RWPE1 (cell line): ENCODE measurements around the gene KLHDC3.

ENCODE experiments used
- CTCF ChIA-PET: fragments of 350-600 bp; sonication (Branson Sonifier 250); formaldehyde crosslinking; extraction: SDS; loops from one replicate; lab custom pipeline; 2021; lab: Yijun Ruan, JAX
- POLR2A ChIA-PET: fragments of 400-600 bp; formaldehyde crosslinking; extraction: SDS; loops from one replicate; lab custom pipeline; 2020; ENCODE audit warnings: antibody characterized with exemption; ENCODE audit not compliant: low non-redundant PET; lab: Yijun Ruan, JAX
- DNase-seq: peaks from one replicate; pipeline ENCODE4 v3.0.0; 2012; ENCODE audit warnings: low spot score
- H3K27ac ChIP-seq: fragments of 450-650 bp; 2 replicates; pipeline ENCODE4 v1.5.1; 2017
- CTCF ChIP-seq: fragments of 450-650 bp; conservative IDR thresholded peaks from 2 replicates; pipeline ENCODE4 v1.5.1; 2017; ENCODE audit warnings: low read depth, mild to moderate bottlenecking

Gene KLHDC3

GRCh38 chr6:43012364-43012763 is 1.7 kb upstream of the KLHDC3 start:
- H3K27ac ChIP-seq, result peak overlapping the region; percentile 78
- no peak for TF ChIP-seq CTCF
- ChIA-PET CTCF (no interaction called here), POLR2A (interaction anchor here (0.6 to 1.7 kb wide), 3 partner anchors 13 to 51 kb away, joined by 3 to 14 read pairs (median 4); partner anchors contain the start of gene PPP2R5D)
- no peak for DNase-seq

GRCh38 chr6:43013097-43013842 is 779 bp upstream of the KLHDC3 start:
- ChIA-PET POLR2A (interaction anchor here (0.5 to 1.7 kb wide), 3 partner anchors 10 to 29 kb away, joined by 3 to 4 read pairs (median 3); partner anchors contain the start of gene PPP2R5D), CTCF (interaction anchor here (0.5 kb wide), 1 partner anchor 18 kb away, joined by 3 read pairs; no protein-coding TSS in a partner anchor)
- no peak for TF ChIP-seq CTCF
- DNase-seq, result no peak
- H3K27ac ChIP-seq, result peak overlapping the region; percentile 78

- H3K27ac ChIP-seq, result peak overlapping the region; percentile 78
- peak; percentile 26 for DNase-seq
- no peak for TF ChIP-seq CTCF
- POLR2A ChIA-PET, result interaction anchor here (0.9 kb wide), 1 partner anchor 35 kb away, joined by 4 read pairs; the partner anchor contains the start of gene PEX6
- CTCF ChIA-PET, result no interaction called here
These were observed 423 bp downstream of the KLHDC3 start for GRCh38 chr6:43014434-43014909.

GRCh38 chr6:43016176-43016942 is 2.3 kb downstream of the KLHDC3 start:
- ChIA-PET POLR2A (no interaction called here), CTCF (interaction anchor here (0.6 kb wide), 1 partner anchor 355 kb away, joined by 4 read pairs; no protein-coding TSS in a partner anchor)
- no peak for DNase-seq
- TF ChIP-seq CTCF, result no peak
- H3K27ac ChIP-seq, result peak overlapping the region; percentile 40

GRCh38 chr6:43016943-43017334 is 2.9 kb downstream of the KLHDC3 start:
- POLR2A ChIA-PET, result no interaction called here
- no peak for TF ChIP-seq CTCF

GRCh38 chr6:43019152-43019551 is 5.1 kb downstream of the KLHDC3 start:
- CTCF ChIA-PET, result interaction anchor here (0.7 kb wide), 1 partner anchor 115 kb away, joined by 3 read pairs; no protein-coding TSS in a partner anchor
- no peak for DNase-seq
- TF ChIP-seq CTCF, result no peak
- no peak overlapping the region for H3K27ac ChIP-seq
- POLR2A ChIA-PET, result no interaction called here

More at GRCh38 chr6:43016943-43017334, 2.9 kb downstream of the KLHDC3 start:
- no peak for DNase-seq
- CTCF ChIA-PET, result no interaction called here
- peak overlapping the region; percentile 40 for H3K27ac ChIP-seq
